K562 (cell line): Measurements from ENCODE around the gene IKBKE. TPM values are rescaled to one million over a fixed set of nuclear protein-coding genes. Genes with fewer than 3 reads are reported as not detected.

Source experiments
- ATAC-seq: fragments of 200-7000 bp; cut with Tn5 transposase; 3 replicates; pipeline ENCODE4 v1.9.1; 2020; ENCODE audit warnings: moderate library complexity
- BruUV-seq: library from RNA; stranded (reverse); fragments of 400-500 nt; replicated peaks from 2 replicates; lab custom pipeline; 2021; lab: Mats Ljungman, UMichigan
- CTCF ChIA-PET: fragments of 300-600 bp; formaldehyde crosslinking; extraction: SDS; loops from one replicate; lab custom pipeline; 2021; ENCODE audit warnings: low intra/inter-chr PET ratio; lab: Yijun Ruan, JAX
- POLR2A ChIA-PET: fragments of 300-600, 350-650 bp; sonication (Branson Sonifier 250); formaldehyde crosslinking; extraction: SDS; loops from one replicate; lab custom pipeline; 2021; ENCODE audit warnings: antibody characterized with exemption, inconsistent platforms; lab: Yijun Ruan, JAX
- DNase-seq, 4 experiments: peaks; one replicate each; pipeline versions ENCODE4 v3.0.0 to v3.0.0-alpha.2; 2011 to 2018; ENCODE audit warnings: low spot score in 3 of 4, mixed read lengths in 3 of 4; ENCODE audit errors: extremely low read depth in 1 of 4
- FAIRE-seq: peaks from 2 replicates; lab custom pipeline; 2011; peaks lifted over from hg19 to GRCh38; lab: Jason Lieb, UNC
- H2AFZ ChIP-seq: 2 replicates; pipeline ENCODE4 v1.6.0; 2011; ENCODE audit warnings: low read depth, low read length, control low read depth, inconsistent platforms
- H3K27ac ChIP-seq: fragments of 200-600 bp; 3 replicates; pipeline ENCODE4 v1.8.0; 2011; ENCODE audit warnings: low read depth, mild to moderate bottlenecking, control low read depth, inconsistent platforms, low read length, moderate library complexity, mixed read lengths; ENCODE audit errors: extremely low read depth
- H3K27me3 ChIP-seq, 2 experiments: fragments of 300-600 bp in 1 of 2; 2 replicates in 1 of 2; 3 replicates in 1 of 2; pipeline versions ENCODE4 v1.6.0 to v1.8.0; 2011; ENCODE audit warnings: inconsistent platforms in 2 of 2, low read length in 2 of 2, mild to moderate bottlenecking in 1 of 2, mixed read lengths in 1 of 2, moderate library complexity in 1 of 2; ENCODE audit not compliant: control insufficient read depth in 2 of 2, insufficient read depth in 2 of 2
- H3K36me3 ChIP-seq: fragments of 300-600 bp; 3 replicates; pipeline ENCODE4 v1.8.0; 2011; ENCODE audit warnings: mild to moderate bottlenecking, low read length, inconsistent platforms; ENCODE audit not compliant: control insufficient read depth, insufficient read depth
- H3K4me1 ChIP-seq, 2 experiments: fragments of 200-600 bp in 1 of 2; replicated peaks in 1 of 2; 2 replicates in 1 of 2; 3 replicates in 1 of 2; pipeline versions ENCODE4 v1.5.1 to v1.8.0; 2011; ENCODE audit warnings: inconsistent platforms in 2 of 2, low read length in 2 of 2, mild to moderate bottlenecking in 1 of 2, mixed read lengths in 1 of 2, moderate library complexity in 1 of 2; ENCODE audit not compliant: control insufficient read depth in 2 of 2, insufficient read depth in 2 of 2
- H3K4me2 ChIP-seq: 2 replicates; pipeline ENCODE4 v1.6.1; 2011; ENCODE audit warnings: low read length, control low read depth, inconsistent platforms, mixed read lengths; ENCODE audit not compliant: insufficient read depth
- H3K4me3 ChIP-seq: fragments of 200-600 bp; sonication (generic), shearing (Covaris generic); 2 replicates; pipeline ENCODE4 v1.5.1; 2016; ENCODE audit warnings: control low read depth, inconsistent platforms
- H3K79me2 ChIP-seq: fragments of 200-600 bp; 3 replicates; pipeline ENCODE4 v1.8.0; 2011; ENCODE audit warnings: low read length, inconsistent platforms; ENCODE audit not compliant: control insufficient read depth, insufficient read depth
- H3K9ac ChIP-seq, 2 experiments: 2 replicates each; pipeline versions ENCODE4 v1.6.0 to v1.6.1; 2011; ENCODE audit warnings: low read depth in 2 of 2, low read length in 2 of 2, control low read depth in 1 of 2, inconsistent platforms in 1 of 2, mild to moderate bottlenecking in 1 of 2, mixed read lengths in 1 of 2; ENCODE audit not compliant: insufficient read depth in 1 of 2
- H3K9me1 ChIP-seq: one replicate; pipeline ENCODE4 v1.6.0; 2011; ENCODE audit warnings: inconsistent platforms, mild to moderate bottlenecking, low read length, moderate library complexity; ENCODE audit not compliant: control insufficient read depth, insufficient read depth
- H3K9me3 ChIP-seq: replicated peaks from 2 replicates; pipeline ENCODE4 v1.5.1; 2011; ENCODE audit warnings: low read depth, low read length, inconsistent platforms; ENCODE audit not compliant: control insufficient read depth, insufficient read depth
- H4K20me1 ChIP-seq: replicated peaks from 2 replicates; pipeline ENCODE4 v1.6.1; 2011; ENCODE audit warnings: low read length, inconsistent platforms, mixed read lengths; ENCODE audit not compliant: control insufficient read depth, insufficient read depth
- CGGBP1 ChIP-seq: fragments of 250-450 bp; sonication (Bioruptor Pico); IDR thresholded peaks from 2 replicates; pipeline ENCODE4 v1.9.0; 2021; ENCODE audit warnings: mild to moderate bottlenecking
- ERF ChIP-seq: fragments of 450-650 bp; formaldehyde crosslinking; IDR thresholded peaks from 2 replicates; pipeline ENCODE4 v1.4.0; 2020; ENCODE audit warnings: mild to moderate bottlenecking, mixed read lengths
- ETV6 ChIP-seq, 3 experiments: fragments of 150-350 bp in 1 of 3; sonication (generic) in 1 of 3; formaldehyde crosslinking in 1 of 3; IDR thresholded peaks; 2 replicates each; pipeline versions ENCODE4 v1.6.1 to v1.8.0; 2014 to 2022; ENCODE audit warnings: borderline replicate concordance in 2 of 3, low read depth in 2 of 3, antibody characterized with exemption in 1 of 3, low read length in 1 of 3, mild to moderate bottlenecking in 1 of 3, missing genetic modification reagents in 1 of 3
- ILK ChIP-seq: fragments of 450-650 bp; IDR thresholded peaks from 2 replicates; pipeline ENCODE4 v1.6.1; 2016; ENCODE audit warnings: missing genetic modification characterization, low read depth, mild to moderate bottlenecking, missing compliant biosample characterization, moderate library complexity, borderline replicate concordance
- MIER1 ChIP-seq: fragments of 450-650 bp; IDR thresholded peaks from 2 replicates; pipeline ENCODE4 v1.6.1; 2016; ENCODE audit warnings: antibody characterized with exemption, mild to moderate bottlenecking, low read depth
- NKRF ChIP-seq: fragments of 450-650 bp; IDR thresholded peaks from 2 replicates; pipeline ENCODE4 v1.6.1; 2016; ENCODE audit warnings: borderline replicate concordance
- RFX1 ChIP-seq: fragments of 450-650 bp; IDR thresholded peaks from 2 replicates; pipeline ENCODE4 v1.6.1; 2016; ENCODE audit warnings: mild to moderate bottlenecking, moderate library complexity
- THAP7 ChIP-seq: fragments of 250-450 bp; sonication (Bioruptor Pico); IDR thresholded peaks from 2 replicates; pipeline ENCODE4 v1.5.0; 2021
- ZBTB7A ChIP-seq: IDR thresholded peaks from 2 replicates; pipeline ENCODE4 v1.6.1; 2011; ENCODE audit warnings: low read depth, mild to moderate bottlenecking, low read length, moderate library complexity, borderline replicate concordance; ENCODE audit not compliant: control insufficient read depth
- WGBS: fragments of 100-300 bp; shearing (Covaris generic); methylation state at CpG from one replicate; pipeline ENCODE4 v1.1.6; 2016; ENCODE audit warnings: low coverage, mixed read lengths; ENCODE audit not compliant: insufficient coverage; ENCODE audit errors: missing lambda C conversion rate; 5-methylcytosine and 5-hydroxymethylcytosine counted together
- in situ Hi-C: fragments of 300-500 bp; cut with MboI; formaldehyde crosslinking; loops from 4 replicates; pipeline ENCODE4 v1.15.0; 2018; ENCODE audit warnings: inconsistent platforms, mixed read lengths
- intact Hi-C: fragments of 100-400 bp; cut with micrococcal nuclease; formaldehyde crosslinking; loops from 2 replicates; pipeline ENCODE4 v1.14.2; 2022
- polyA plus RNA-seq, 8 experiments: library from polyadenylated mRNA; depleted of rRNA in 4 of 8; stranded (reverse) in 5 of 8; unstranded in 3 of 8; fragments of >200 nt; fragmentation: Nextera tagmentation in 2 of 8; fragmentation: Illumina TruSeq in 1 of 8; extraction: Ambion mirVana in 2 of 8; extraction: Trizol in 1 of 8; gene quantifications; 2 replicates each; pipeline versions ENCODE4 v1.2.1 to v1.2.3, GENCODE V29; 2011 to 2014; ENCODE audit warnings: inconsistent platforms in 1 of 8, missing spikeins in 1 of 8
- total RNA-seq, 7 experiments: library from RNA; depleted of rRNA in 6 of 7; stranded (reverse); fragments of >200 nt in 6 of 7; fragmentation: Illumina TruSeq in 2 of 7; extraction: Trizol in 2 of 7; gene quantifications; 2 replicates each; pipeline versions ENCODE4 v1.2.1 to v1.2.3, GENCODE V29; 2011 to 2021; ENCODE audit warnings: low replicate concordance in 1 of 7

IKBKE gene
- total and polyA plus RNA-seq, 9 of the 15 experiments (the other 6 are each of a cell fraction or from before 2014, with no cell fraction given): 2.3 to 9.0 (median 4.8) TPM

- H2AFZ ChIP-seq: no peak overlapping the region
- no peaks in the 10 kb centered on the region for H3K9me3 ChIP-seq
- DNase-seq: no peak
- POLR2A ChIA-PET: interaction anchor here (0.6 to 1.6 kb wide), 3 partner anchors 9 to 316 kb away, joined by 3 to 4 read pairs (median 3); no protein-coding TSS in a partner anchor
- no TSS peak for BruUV-seq
- H3K27me3 ChIP-seq: no peaks in the 10 kb centered on the region
- H3K9ac ChIP-seq: no peak overlapping the region
- ATAC-seq: no peak
- no peaks in the 10 kb centered on the region for H3K79me2 ChIP-seq
- intact Hi-C loops: loop anchor here (10.0 kb wide), 3 partner anchors 236 to 476 kb away; partner anchors contain the start of gene FCAMR
- no peak for FAIRE-seq
- peaks cover 17 to 39% of the 10 kb centered on the region in 2 experiments for H3K4me1 ChIP-seq
- WGBS: 7% methylated on average over 2 of the region's 2 CpGs
- in situ Hi-C loops: no loop called here
- H4K20me1 ChIP-seq: no peaks in the 10 kb centered on the region
- TF ChIP-seq CGGBP1 (CRISPR knock-in tag) (no peak), NKRF (no peak), MIER1 (no peak), RFX1 (no peak), ILK (no peak), ETV6 (IDR thresholded peaks at IDR 0.05; ENCODE audit: borderline replicate concordance in 1 of 2, low read depth in 2 of 2, low read length in 1 of 2) (no peak), ETV6 (CRISPR knock-in tag; IDR thresholded peaks at IDR 0.05; ENCODE audit: borderline replicate concordance) (no peak), ZBTB7A (no peak), THAP7 (CRISPR knock-in tag) (no peak), ERF (CRISPR knock-in tag) (no peak)
- H3K36me3 ChIP-seq: no peaks in the 10 kb centered on the region
- no peak overlapping the region for H3K4me3 ChIP-seq
- no peak overlapping the region for H3K27ac ChIP-seq
- H3K9me1 ChIP-seq: no peaks in the 10 kb centered on the region
- H3K4me2 ChIP-seq: no peak overlapping the region
- CTCF ChIA-PET: no interaction called here
These were observed 28.4 kb downstream of the IKBKE start for GRCh38 chr1:206498685-206499084.
